DMS79 (cell line): ENCODE measurements around the gene KPNA2.
"Not testable (repeated sequence)": the region's sequence is repeated elsewhere in the genome, so short reads cannot be mapped to it uniquely, and the experiment has no call there.

Experiments used
- DNase-seq: peaks from one replicate; lab custom pipeline; 2025; lab: John Stamatoyannopoulos, UW

KPNA2 gene

GRCh38 chr17:68061512-68062313 is 26.2 kb downstream of the KPNA2 start:
- DNase-seq: no peak

DNA sequence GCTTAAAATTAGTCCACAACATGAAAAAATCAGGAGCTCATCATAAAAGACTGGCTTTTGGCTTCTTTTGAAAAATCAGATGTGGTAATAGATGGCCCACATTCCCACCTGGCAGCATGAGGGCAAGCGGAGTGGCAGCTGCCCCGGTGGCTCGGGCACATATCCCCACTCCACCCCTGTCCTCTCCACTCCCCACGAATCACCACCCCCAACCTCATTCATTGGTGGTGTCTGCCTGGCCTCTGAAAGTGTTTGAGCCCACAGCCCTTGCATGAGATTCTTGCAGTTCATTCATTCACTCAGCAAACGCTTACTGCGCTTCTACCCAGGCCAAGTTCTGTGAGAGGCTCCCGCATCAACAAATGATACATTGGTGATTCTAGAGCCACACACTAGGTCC is 29.8 kb downstream of the KPNA2 start:
- DNase-seq: not testable (repeated sequence)

GRCh38 chr17:68068512-68068911 is 33.0 kb downstream of the KPNA2 start:
- DNase-seq: not testable (repeated sequence)

DNA sequence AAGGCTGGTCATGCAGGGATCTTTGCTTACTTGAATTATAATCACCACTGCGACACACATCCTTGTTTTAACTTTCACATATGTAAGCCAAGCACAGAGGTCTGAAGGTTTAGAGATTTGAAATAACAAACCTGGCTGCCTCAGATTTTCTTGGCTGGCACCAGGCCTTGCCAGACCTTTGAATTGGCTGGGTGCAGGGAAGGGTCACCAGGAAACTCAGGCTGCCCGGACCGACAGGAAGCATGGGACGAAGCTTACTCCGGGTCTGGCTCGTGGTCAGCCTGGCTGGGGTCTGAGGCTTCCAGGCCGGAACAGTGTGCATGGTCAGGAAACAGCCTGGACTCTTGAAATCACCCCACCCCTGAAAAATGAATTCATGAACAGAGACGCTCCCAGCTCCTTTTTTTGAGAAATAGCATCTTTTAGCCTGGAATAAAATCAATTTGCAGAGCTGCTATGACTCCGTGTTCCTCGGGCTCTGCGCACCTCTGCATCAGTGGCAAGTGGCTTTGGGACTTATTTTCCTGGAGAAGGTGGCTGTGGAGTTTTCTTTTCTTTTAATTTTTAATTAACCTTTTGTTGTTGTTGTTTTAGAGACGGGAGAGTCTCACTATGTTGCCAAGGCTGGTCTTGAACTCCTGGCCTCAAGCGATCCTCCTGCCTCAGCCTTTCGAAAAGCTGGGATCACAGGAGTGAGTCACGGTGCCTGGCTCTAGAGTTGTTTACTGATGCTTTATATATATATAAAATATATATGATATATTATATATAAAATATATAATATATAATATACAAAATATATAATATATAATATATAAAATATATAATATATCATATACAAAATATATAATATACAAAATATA is 35.3 kb downstream of the KPNA2 start:
- not testable (repeated sequence) for DNase-seq

DNA sequence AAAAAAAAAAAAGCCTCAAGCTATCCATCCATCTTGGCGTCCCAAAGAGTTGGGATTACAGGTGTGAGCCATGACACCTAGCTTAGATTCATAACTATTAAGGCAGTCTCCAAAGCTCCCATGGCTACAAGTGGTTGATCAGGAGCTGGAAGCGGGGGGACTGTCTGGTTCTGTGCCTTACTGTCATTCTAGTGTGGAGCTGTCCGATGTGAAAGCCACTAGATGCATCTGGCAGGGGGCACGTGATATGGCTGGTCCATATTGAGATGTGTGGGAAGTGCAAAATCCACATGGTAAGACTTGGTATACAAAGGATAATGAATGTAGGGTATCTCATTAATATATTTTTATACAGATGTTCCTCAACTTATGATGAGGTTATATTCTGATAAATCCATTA is 38.7 kb downstream of the KPNA2 start:
- DNase-seq: no peak

- not testable (repeated sequence) for DNase-seq
Observed at GRCh38 chr17:68075953-68076607, 40.5 kb downstream of the KPNA2 start.

GRCh38 chr17:68077498-68077897 is 42.0 kb downstream of the KPNA2 start:
- not testable (repeated sequence) for DNase-seq

DNA sequence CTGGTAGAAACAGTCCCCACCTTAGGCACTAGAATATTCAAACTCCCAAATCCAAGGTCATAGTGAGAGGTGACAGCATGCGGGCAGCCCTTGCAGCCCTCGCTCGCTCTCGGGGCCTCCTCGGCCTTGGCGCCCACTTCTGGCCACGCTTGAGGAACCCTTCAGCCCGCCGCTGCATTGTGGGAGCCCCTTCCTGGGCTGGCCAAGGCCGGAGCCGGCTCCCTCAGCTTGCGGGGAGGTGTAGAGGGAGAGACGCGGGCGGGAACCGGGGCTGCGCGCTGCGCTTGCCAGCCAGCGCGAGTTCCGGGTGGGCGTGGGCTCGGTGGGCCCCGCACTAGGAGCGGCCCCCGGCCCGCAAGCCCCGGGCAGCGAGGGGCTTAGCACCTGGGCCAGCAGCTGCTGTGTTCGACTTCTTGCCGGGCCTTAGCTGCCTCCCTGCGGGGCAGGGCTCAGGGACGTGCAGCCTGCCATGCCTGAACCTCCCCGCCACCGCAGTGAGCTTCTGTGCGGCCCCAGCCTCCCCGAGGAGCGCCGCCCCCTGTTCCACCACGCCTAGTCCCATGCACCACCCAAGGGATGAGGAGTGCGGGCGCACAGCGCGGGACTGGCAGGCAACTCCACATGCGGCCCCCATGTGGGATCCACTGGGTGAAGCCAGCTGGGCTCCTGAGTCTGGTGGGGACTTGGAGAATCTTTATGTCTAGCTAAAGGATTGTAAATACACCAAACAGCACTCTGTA is 45.0 kb downstream of the KPNA2 start:
- no peak for DNase-seq

DNA sequence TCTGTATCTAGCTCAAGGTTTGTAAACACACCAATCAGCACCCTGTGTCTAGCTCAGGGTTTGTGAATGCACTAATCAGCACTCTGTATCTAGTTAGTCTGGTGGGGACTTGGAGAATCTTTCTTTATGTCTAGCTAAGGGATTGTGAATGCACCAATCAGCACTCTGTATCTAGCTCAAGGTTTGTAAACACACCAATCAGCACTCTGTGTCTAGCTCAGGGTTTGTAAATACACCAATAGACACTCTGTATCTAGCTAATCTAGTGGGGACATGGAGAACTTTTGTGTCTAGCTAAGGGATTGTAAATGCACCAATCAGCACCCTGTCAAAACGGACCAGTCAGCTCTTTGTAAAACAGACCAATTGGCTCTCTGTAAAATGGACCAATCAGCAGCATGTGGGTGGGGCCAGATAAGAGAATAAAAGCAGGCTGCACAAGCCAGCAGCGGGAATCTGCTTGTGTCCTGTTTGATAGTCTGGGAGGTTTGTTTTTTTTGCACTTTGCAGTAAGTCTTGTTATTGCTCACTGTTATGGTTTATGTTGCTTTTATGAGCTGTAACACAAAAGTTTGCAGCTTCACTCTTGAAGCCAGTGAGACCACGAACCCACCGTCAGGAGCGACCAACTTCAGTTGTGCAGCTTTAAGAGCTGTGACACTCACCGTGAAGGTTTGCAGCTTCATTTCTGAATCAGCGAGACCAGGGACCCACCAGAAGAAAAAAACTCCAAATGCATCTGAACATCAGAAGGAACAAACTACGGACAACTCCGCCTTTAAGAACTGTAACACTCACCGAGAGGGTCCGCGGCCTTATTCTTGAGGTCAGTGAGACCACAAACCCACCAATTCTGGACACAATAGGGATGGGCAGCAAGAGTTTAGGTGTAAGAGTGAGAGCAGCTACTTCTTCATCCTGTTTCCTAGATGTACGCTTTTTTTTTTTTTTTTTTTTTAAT is 46.0 kb downstream of the KPNA2 start:
- DNase-seq: not testable (repeated sequence)

DNA sequence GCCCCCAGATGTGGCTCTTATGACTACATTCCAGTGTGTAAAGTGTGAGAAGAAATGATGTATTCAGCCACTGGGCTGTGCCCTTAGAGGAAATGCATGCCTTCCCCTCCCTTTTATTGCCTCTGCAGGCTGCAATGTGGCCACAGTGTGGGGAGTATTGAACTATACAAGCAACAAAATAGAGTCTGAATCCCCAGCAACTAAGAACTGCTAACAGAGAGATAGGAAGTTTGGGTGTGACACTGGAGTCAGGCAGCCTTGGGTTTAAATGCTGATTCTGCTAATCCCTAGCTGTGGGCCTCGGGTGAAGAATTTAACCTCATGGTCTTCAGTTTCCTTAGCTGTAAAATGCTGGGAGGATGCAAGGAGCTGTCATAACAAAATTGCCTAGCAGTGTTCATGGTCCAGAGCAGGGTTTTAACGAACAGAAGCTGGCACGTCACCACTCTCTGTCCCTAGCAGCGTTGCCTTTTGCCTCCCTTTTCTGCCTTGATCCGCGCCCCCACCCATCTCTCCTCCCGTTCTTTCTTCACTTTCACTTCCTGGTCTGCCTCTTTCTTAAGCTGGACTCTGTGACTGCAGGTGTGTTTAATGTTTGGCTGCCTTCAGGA is 50.3 kb downstream of the KPNA2 start:
- DNase-seq: no peak

- DNase-seq: not testable (repeated sequence)
Observed at GRCh38 chr17:68086666-68087065, 51.1 kb downstream of the KPNA2 start.

- peak; percentile 1 for DNase-seq
Observed at GRCh38 chr17:68087131-68087623, 51.6 kb downstream of the KPNA2 start.

DNA sequence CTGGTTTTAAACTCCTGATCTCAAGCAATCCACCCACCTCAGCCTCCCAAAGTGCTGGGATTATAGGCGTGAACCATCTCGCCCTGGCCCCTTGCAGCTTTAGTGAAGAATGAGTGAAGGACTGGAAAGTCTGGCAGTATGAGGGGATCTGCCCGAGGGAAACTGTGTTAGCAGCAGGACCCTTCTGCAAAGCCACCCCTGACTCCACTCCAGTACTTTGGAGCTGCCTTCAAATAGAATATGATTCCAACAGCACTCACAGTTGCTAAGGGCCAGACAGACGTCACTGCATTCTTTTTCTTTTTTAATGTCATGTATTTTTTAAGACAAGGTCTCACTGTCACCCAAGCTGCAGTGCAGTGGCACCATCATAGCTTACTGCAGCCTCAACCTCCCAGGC is 52.3 kb downstream of the KPNA2 start:
- DNase-seq: no peak

- peak; percentile 68 for DNase-seq
Observed at GRCh38 chr17:68089881-68090280, 54.3 kb downstream of the KPNA2 start.

DNA sequence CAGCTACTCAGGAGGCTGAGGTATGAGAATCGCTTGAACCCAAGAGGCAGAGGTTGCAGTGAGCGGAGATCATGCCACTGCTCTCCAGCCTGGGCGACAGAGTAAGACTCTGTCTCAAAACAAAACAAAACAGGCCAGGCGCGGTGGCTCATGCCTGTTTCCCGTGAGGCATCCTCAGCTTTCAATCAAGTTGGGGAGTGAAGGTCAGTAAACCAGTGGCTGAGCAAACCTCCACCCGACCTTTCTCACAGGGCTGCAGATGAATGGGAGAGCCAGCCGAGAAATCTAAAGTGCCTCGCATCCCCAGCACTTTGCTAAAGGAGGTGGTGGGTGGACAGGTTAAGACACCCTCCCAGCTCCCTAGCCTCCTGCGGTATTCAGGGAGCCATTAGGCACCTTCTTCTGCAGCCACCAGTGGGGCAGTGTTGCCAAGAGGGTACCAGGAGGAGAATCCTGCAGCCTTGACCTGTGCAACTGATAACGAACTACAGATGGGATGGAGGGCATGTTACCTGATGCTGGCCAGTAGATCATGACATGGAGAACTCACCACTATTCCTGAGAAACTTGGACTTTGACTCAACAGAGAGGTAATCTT is 59.0 kb downstream of the KPNA2 start:
- DNase-seq: no peak

DNA sequence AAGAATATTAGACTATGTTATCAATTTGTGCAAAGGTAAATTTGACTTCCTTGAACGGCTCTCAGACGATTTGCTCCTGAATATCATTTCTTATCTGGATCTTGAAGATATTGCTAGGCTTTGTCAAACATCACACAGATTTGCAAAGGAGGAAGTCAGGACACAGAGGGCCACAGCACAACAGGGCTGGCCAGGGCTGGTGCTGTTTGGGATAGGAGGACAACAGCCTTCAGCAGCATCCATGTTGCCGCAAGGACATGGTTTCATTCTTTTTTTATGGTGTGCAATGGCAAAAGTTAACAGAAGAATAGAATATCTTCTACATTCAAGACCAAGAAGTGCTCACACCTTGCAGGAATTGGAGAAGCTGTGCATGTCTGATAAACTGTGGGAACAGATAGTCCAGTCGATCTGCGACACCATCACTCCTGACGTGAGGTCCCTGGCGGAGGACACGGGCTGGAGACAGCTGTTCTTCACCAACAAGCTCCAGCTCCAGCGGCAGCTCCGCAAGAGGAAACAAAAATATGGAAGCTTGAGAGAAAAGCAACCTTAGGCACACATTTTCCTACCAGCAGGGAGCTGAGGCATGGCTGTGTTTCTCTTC is 59.8 kb downstream of the KPNA2 start:
- no peak for DNase-seq

- DNase-seq: no peak
Observed at GRCh38 chr17:68096111-68096510, 60.6 kb downstream of the KPNA2 start.
